Measurements from ENCODE around the gene PGM5.

PGM5 gene

GRCh38 chr9:68560071-68560844, 203.8 kb downstream of the PGM5 start:
- Histone ChIP-seq H3K4me3 (peak overlapping the region; percentile 9), H3K27ac (peak overlapping the region; percentile 42 to 75)
- TF ChIP-seq, protein P1, sequence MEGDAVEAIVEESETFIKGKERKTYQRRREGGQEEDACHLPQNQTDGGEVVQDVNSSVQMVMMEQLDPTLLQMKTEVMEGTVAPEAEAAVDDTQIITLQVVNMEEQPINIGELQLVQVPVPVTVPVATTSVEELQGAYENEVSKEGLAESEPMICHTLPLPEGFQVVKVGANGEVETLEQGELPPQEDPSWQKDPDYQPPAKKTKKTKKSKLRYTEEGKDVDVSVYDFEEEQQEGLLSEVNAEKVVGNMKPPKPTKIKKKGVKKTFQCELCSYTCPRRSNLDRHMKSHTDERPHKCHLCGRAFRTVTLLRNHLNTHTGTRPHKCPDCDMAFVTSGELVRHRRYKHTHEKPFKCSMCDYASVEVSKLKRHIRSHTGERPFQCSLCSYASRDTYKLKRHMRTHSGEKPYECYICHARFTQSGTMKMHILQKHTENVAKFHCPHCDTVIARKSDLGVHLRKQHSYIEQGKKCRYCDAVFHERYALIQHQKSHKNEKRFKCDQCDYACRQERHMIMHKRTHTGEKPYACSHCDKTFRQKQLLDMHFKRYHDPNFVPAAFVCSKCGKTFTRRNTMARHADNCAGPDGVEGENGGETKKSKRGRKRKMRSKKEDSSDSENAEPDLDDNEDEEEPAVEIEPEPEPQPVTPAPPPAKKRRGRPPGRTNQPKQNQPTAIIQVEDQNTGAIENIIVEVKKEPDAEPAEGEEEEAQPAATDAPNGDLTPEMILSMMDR (IDR thresholded peaks at IDR 0.05), result no peak
- peak; percentile 84 for DNase-seq (ENCODE audit: low spot score)

DNA sequence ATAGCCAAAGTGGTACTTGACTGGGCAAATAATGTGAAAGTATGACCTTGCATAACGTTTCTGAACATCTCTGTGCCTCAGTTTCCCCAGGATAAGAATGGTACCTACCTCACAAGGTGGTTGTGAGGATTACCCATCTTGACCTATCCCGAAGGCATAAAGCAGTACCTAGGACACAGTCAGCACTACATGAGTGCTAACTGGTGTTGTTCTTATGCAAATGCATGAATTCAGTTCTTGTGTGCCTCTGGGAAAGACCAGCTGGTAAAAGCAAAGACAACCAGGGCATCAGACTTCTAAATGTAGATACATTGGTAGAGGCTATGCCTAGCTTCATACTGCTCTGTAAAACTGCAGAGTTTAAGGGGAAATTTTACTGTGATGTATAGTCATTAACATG, 206.1 kb downstream of the PGM5 start:
- TF ChIP-seq, protein P1 (IDR thresholded peaks at IDR 0.05), result no peak
- DNase-seq (ENCODE audit: low spot score), result no peak

GRCh38 chr9:68567565-68567964, 211.2 kb downstream of the PGM5 start:
- peak overlapping the region; percentile 77 to 83 for H3K27ac ChIP-seq
- no peak overlapping the region for H3K4me3 ChIP-seq
- DNase-seq (ENCODE audit: low spot score), result no peak
- TF ChIP-seq, protein P1 (IDR thresholded peaks at IDR 0.05), result no peak

More for the DNA sequence above, 206.1 kb downstream of the PGM5 start:
- H3K27ac ChIP-seq, result no peak overlapping the region
- no peak overlapping the region for H3K4me3 ChIP-seq

- no peak for DNase-seq (ENCODE audit: low spot score)
- no peak overlapping the region for H3K4me3 ChIP-seq
- TF ChIP-seq, protein P1 (IDR thresholded peaks at IDR 0.05), result no peak
- no peak overlapping the region for H3K27ac ChIP-seq
Measured at GRCh38 chr9:68574150-68574549, 217.7 kb downstream of the PGM5 start.

- TF ChIP-seq, protein P1 (IDR thresholded peaks at IDR 0.05), result no peak
- no peak for DNase-seq (ENCODE audit: low spot score)
- H3K27ac ChIP-seq, result no peak overlapping the region
- no peak overlapping the region for H3K4me3 ChIP-seq
Measured at GRCh38 chr9:68575817-68576216, 219.4 kb downstream of the PGM5 start.

GRCh38 chr9:68577774-68578591, 221.6 kb downstream of the PGM5 start:
- TF ChIP-seq, protein P1 (IDR thresholded peaks at IDR 0.05), result no peak
- no peak overlapping the region for H3K4me3 ChIP-seq
- H3K27ac ChIP-seq, result no peak overlapping the region
- DNase-seq (ENCODE audit: low spot score), result no peak

Measured in coronary artery (tissue), 2 donors.